ENCODE results near the gene CHCHD4. TPM values are rescaled to one million over a fixed set of nuclear protein-coding genes. Genes with fewer than 3 reads are reported as not detected.
"Not testable (repeated sequence)": the region's sequence is repeated elsewhere in the genome, so short reads cannot be mapped to it uniquely, and the experiment has no call there.

The CHCHD4 gene
- total RNA-seq, 4 donors from 2014 or later, result 15.1 to 20.2 (median 16.0) TPM

- no peak for DNase-seq
- H3K27ac ChIP-seq, result peak overlapping the region in 1 of 3 donors; percentile 66
These were observed 1.1 kb downstream of the CHCHD4 start for GRCh38 chr3:14123308-14124222.

GRCh38 chr3:14122301-14122700, 2.4 kb downstream of the CHCHD4 start:
- no peak overlapping the region for H3K27ac ChIP-seq
- no peaks in the 10 kb centered on the region for H3K27me3 ChIP-seq
- TF ChIP-seq CTCF (IDR thresholded peaks at IDR 0.05) (no peak), POLR2A (IDR thresholded peaks at IDR 0.05) (no peak)
- H3K36me3 ChIP-seq, result no peaks in the 10 kb centered on the region
- no peaks in the 10 kb centered on the region for H3K9me3 ChIP-seq
- H3K4me3 ChIP-seq (replicated peaks in 1 of 3), result no peak overlapping the region
- intact Hi-C loops (cut with DNase I), result loop anchor here (10.0 kb wide), 1 partner anchor 52 kb away; the partner anchor contains the start of genes LSM3 and XPC
- 86 to 89% methylated on average over 3 of the region's 3 CpGs for WGBS, 2 donors
- DNase-seq, result no peak
- peaks cover 26 to 30% of the 10 kb centered on the region in 2 donors for H3K4me1 ChIP-seq

More at GRCh38 chr3:14123308-14124222, 1.1 kb downstream of the CHCHD4 start:
- no peaks in the 10 kb centered on the region for H3K9me3 ChIP-seq
- 50 to 54% methylated on average over 15 of the region's 15 CpGs for WGBS, 2 donors
- peaks cover 26 to 28% of the 10 kb centered on the region in 2 donors for H3K4me1 ChIP-seq
- H3K4me3 ChIP-seq (replicated peaks in 1 of 3), result peak overlapping the region; percentile 81 to 99 (median 82)
- H3K27me3 ChIP-seq, result no peaks in the 10 kb centered on the region
- H3K36me3 ChIP-seq, result peaks cover 0 to 1% of the 10 kb centered on the region in 2 donors
- TF ChIP-seq CTCF (IDR thresholded peaks at IDR 0.05) (no peak), POLR2A (IDR thresholded peaks at IDR 0.05) (no peak)
- intact Hi-C loops (cut with DNase I), result loop anchor here (10.0 kb wide), 1 partner anchor 51 kb away; the partner anchor contains the start of genes LSM3 and XPC

GRCh38 chr3:14121859-14122258, 2.8 kb downstream of the CHCHD4 start:
- no peak for TF ChIP-seq POLR2A (IDR thresholded peaks at IDR 0.05)
- no peak for TF ChIP-seq CTCF (IDR thresholded peaks at IDR 0.05)
- H3K4me1 ChIP-seq, result peaks cover 23 to 26% of the 10 kb centered on the region in 2 donors
- no peak overlapping the region for H3K4me3 ChIP-seq (replicated peaks in 1 of 3)
- H3K9me3 ChIP-seq, result no peaks in the 10 kb centered on the region
- no peaks in the 10 kb centered on the region for H3K27me3 ChIP-seq
- no peak for DNase-seq
- WGBS, 2 donors, result 90 to 93% methylated on average over 5 of the region's 5 CpGs
- intact Hi-C loops (cut with DNase I), result loop anchor here (10.0 kb wide), 1 partner anchor 53 kb away; the partner anchor contains the start of genes LSM3 and XPC
- no peak overlapping the region for H3K27ac ChIP-seq
- H3K36me3 ChIP-seq, result no peaks in the 10 kb centered on the region

- intact Hi-C loops (cut with DNase I), result loop anchor here (10.0 kb wide), 1 partner anchor 54 kb away; the partner anchor contains the start of genes LSM3 and XPC
- not testable (repeated sequence) for H3K27ac ChIP-seq; H3K36me3 ChIP-seq; H3K27me3 ChIP-seq; H3K9me3 ChIP-seq; DNase-seq; H3K4me3 ChIP-seq (replicated peaks in 1 of 3)
- H3K4me1 ChIP-seq, result peaks cover 15 to 17% of the 10 kb centered on the region in 2 donors
- WGBS, 2 donors, result 97 to 98% methylated on average over 2 of the region's 2 CpGs
These were observed 3.7 kb downstream of the CHCHD4 start for GRCh38 chr3:14120921-14121448.

- 93 to 95% methylated on average over 11 of the region's 11 CpGs for WGBS, 2 donors
- intact Hi-C loops (cut with DNase I), result loop anchor here (10.0 kb wide), 1 partner anchor 54 kb away; the partner anchor contains the start of genes LSM3 and XPC
- no peaks in the 10 kb centered on the region for H3K9me3 ChIP-seq
- peaks cover 10 to 14% of the 10 kb centered on the region in 2 donors for H3K4me1 ChIP-seq
- DNase-seq, result no peak
- no peak overlapping the region for H3K27ac ChIP-seq
- H3K4me3 ChIP-seq (replicated peaks in 1 of 3), result no peak overlapping the region
- no peak for TF ChIP-seq POLR2A (IDR thresholded peaks at IDR 0.05)
- peaks cover 2 to 9% of the 10 kb centered on the region in 2 donors for H3K36me3 ChIP-seq
- H3K27me3 ChIP-seq, result no peaks in the 10 kb centered on the region
These were observed 4.4 kb downstream of the CHCHD4 start for GRCh38 chr3:14120111-14120920.
